ENCODE data around the gene IKZF2.

- TF ChIP-seq POLR2A (IDR thresholded peaks at IDR 0.05; ENCODE audit: low read length) (no peak), GATA1 (IDR thresholded peaks at IDR 0.05; ENCODE audit: low read depth, low read length) (no peak)
Observed at GRCh38 chr2:213101109-213101508, 50.3 kb downstream of the IKZF2 start.

All from erythroblast (primary cell).